A549 (cell line): ENCODE measurements around the gene ETV3L. TPM values are rescaled to one million over a fixed set of nuclear protein-coding genes. Genes with fewer than 3 reads are reported as not detected.

Source experiments
- ATAC-seq, 2 experiments: fragments of 200-7000 bp in 1 of 2; fragments of >200 bp in 1 of 2; cut with Nextera tagmentation in 1 of 2; cut with Tn5 transposase in 1 of 2; 3 replicates each; pipeline versions ENCODE4 v1.8.0 to v1.9.1; 2018 to 2020; ENCODE audit warnings: mild to moderate bottlenecking in 1 of 2, moderate library complexity in 1 of 2
- CTCF ChIA-PET: fragments of 300-600 bp; sonication (Branson Sonifier 250); formaldehyde crosslinking; extraction: SDS; loops from one replicate; lab custom pipeline; 2021; ENCODE audit warnings: antibody characterized with exemption, inconsistent platforms; lab: Yijun Ruan, JAX
- POLR2A ChIA-PET: fragments of 350-600 bp; formaldehyde crosslinking; extraction: SDS; loops from one replicate; lab custom pipeline; 2021; ENCODE audit warnings: antibody characterized with exemption, inconsistent platforms; lab: Yijun Ruan, JAX
- DNase-seq, 2 experiments: peaks; one replicate each; pipeline versions ENCODE4 v3.0.0 to v3.0.0-alpha.2; 2011 to 2016; ENCODE audit warnings: low read depth in 1 of 2, low spot score in 1 of 2
- FAIRE-seq: peaks from 2 replicates; lab custom pipeline; 2011; peaks lifted over from hg19 to GRCh38; lab: Jason Lieb, UNC
- H3K27ac ChIP-seq, 2 experiments: fragments of >200 bp; sonication (Bioruptor Twin); formaldehyde crosslinking; 3 replicates each; pipeline ENCODE4 v1.5.1; 2016 to 2017
- H3K4me1 ChIP-seq: fragments of >200 bp; sonication (Bioruptor Twin); formaldehyde crosslinking; 3 replicates; pipeline ENCODE4 v1.6.1; 2016
- H3K4me2 ChIP-seq: fragments of >200 bp; sonication (Bioruptor Twin); formaldehyde crosslinking; 3 replicates; pipeline ENCODE4 v1.6.1; 2016
- H3K4me3 ChIP-seq: fragments of >200 bp; sonication (Bioruptor Twin); formaldehyde crosslinking; 3 replicates; pipeline ENCODE4 v1.5.1; 2016
- H3K9me3 ChIP-seq: fragments of >200 bp; sonication (Bioruptor Twin); formaldehyde crosslinking; 3 replicates; pipeline ENCODE4 v1.6.1; 2016
- BCL3 ChIP-seq: fragments of >200 bp; sonication (Bioruptor Twin); formaldehyde crosslinking; IDR thresholded peaks from 3 replicates; pipeline ENCODE4 v1.6.1; 2016
- CBX2 ChIP-seq: fragments of 200-600 bp; sonication (generic); IDR thresholded peaks from 2 replicates; pipeline ENCODE4 v1.6.1; 2016; ENCODE audit warnings: low read depth, mild to moderate bottlenecking, borderline replicate concordance
- CBX8 ChIP-seq: fragments of 200-600 bp; sonication (generic); IDR thresholded peaks from 2 replicates; pipeline ENCODE4 v1.6.1; 2016
- CEBPB ChIP-seq, 2 experiments: fragments of >200 bp in 1 of 2; sonication (Bioruptor Twin) in 1 of 2; formaldehyde crosslinking in 1 of 2; IDR thresholded peaks; 2 replicates each; pipeline ENCODE4 v1.6.1; 2012 to 2016
- E2F6 ChIP-seq: IDR thresholded peaks from 2 replicates; pipeline ENCODE4 v1.6.1; 2012; ENCODE audit warnings: low read depth, borderline replicate concordance
- EHF ChIP-seq: fragments of 250-450 bp; sonication (Bioruptor Pico); IDR thresholded peaks from 2 replicates; pipeline ENCODE4 v1.5.0; 2020; ENCODE audit warnings: mild to moderate bottlenecking
- EHMT2 ChIP-seq: fragments of 200-600 bp; sonication (generic); IDR thresholded peaks from 2 replicates; pipeline ENCODE4 v1.6.1; 2016; ENCODE audit warnings: antibody characterized with exemption, low read depth, mild to moderate bottlenecking, moderate library complexity
- FOSL2 ChIP-seq, 2 experiments: fragments of 450-650 bp in 1 of 2; fragments of >200 bp in 1 of 2; sonication (Bioruptor Twin) in 1 of 2; formaldehyde crosslinking; IDR thresholded peaks; 2 replicates each; pipeline versions ENCODE4 v1.5.0 to v1.6.1; 2016 to 2020; ENCODE audit warnings: mild to moderate bottlenecking in 1 of 2, moderate library complexity in 1 of 2
- FOXS1 ChIP-seq: fragments of 250-450 bp; sonication (Bioruptor Pico); IDR thresholded peaks from 2 replicates; pipeline ENCODE4 v1.5.0; 2020; ENCODE audit warnings: mild to moderate bottlenecking, moderate library complexity
- HDAC2 ChIP-seq: fragments of 200-600 bp; sonication (generic); IDR thresholded peaks from 2 replicates; pipeline ENCODE4 v1.6.1; 2016
- JUNB ChIP-seq: fragments of >200 bp; sonication (Bioruptor Twin); formaldehyde crosslinking; IDR thresholded peaks from 2 replicates; pipeline ENCODE4 v1.6.1; 2016
- KDM5A ChIP-seq: fragments of 200-600 bp; sonication (generic); IDR thresholded peaks from 2 replicates; pipeline ENCODE4 v1.6.1; 2016; ENCODE audit warnings: antibody characterized with exemption, mild to moderate bottlenecking
- NPAS2 ChIP-seq: fragments of 250-450 bp; sonication (Bioruptor Pico); IDR thresholded peaks from 2 replicates; pipeline ENCODE4 v1.8.0; 2022; ENCODE audit warnings: mild to moderate bottlenecking, moderate library complexity, borderline replicate concordance
- NR3C1 ChIP-seq: fragments of >200 bp; sonication (Bioruptor Twin); formaldehyde crosslinking; IDR thresholded peaks from 3 replicates; pipeline ENCODE4 v1.6.1; 2017
- PBX3 ChIP-seq: IDR thresholded peaks from 2 replicates; pipeline ENCODE4 v1.6.1; 2012
- RAD21 ChIP-seq, 2 experiments: fragments of >200 bp in 1 of 2; sonication (Bioruptor Twin) in 1 of 2; formaldehyde crosslinking in 1 of 2; IDR thresholded peaks in 1 of 2; conservative IDR thresholded peaks in 1 of 2; 2 replicates in 1 of 2; 3 replicates in 1 of 2; pipeline ENCODE4 v1.6.1; 2012 to 2018; ENCODE audit warnings: inconsistent platforms in 1 of 2
- RARB ChIP-seq: fragments of 250-450 bp; sonication (Bioruptor Pico); IDR thresholded peaks from 2 replicates; pipeline ENCODE4 v1.8.0; 2021; ENCODE audit warnings: mild to moderate bottlenecking, moderate library complexity
- RFX5 ChIP-seq: fragments of 450-650 bp; IDR thresholded peaks from 2 replicates; pipeline ENCODE4 v1.7.1; 2014; ENCODE audit warnings: antibody characterized with exemption, mild to moderate bottlenecking, moderate library complexity
- SREBF2 ChIP-seq: fragments of 450-650 bp; IDR thresholded peaks from 2 replicates; pipeline ENCODE4 v1.6.1; 2014; ENCODE audit warnings: mild to moderate bottlenecking, moderate library complexity
- ZC3H11A ChIP-seq: fragments of 450-650 bp; IDR thresholded peaks from 2 replicates; pipeline ENCODE4 v1.6.1; 2014; ENCODE audit warnings: antibody characterized with exemption, mild to moderate bottlenecking
- ZNF302 ChIP-seq: fragments of 250-450 bp; sonication (Bioruptor Pico); IDR thresholded peaks from 2 replicates; pipeline ENCODE4 v1.9.0; 2021; ENCODE audit warnings: inconsistent platforms, mild to moderate bottlenecking, moderate library complexity
- ZSCAN20 ChIP-seq: fragments of 250-450 bp; sonication (Bioruptor Pico); IDR thresholded peaks from 2 replicates; pipeline ENCODE4 v1.8.0; 2022; ENCODE audit warnings: mild to moderate bottlenecking, moderate library complexity
- WGBS: methylation state at CpG from one replicate; pipeline ENCODE4 v1.1.6; 2017; ENCODE audit errors: missing lambda C conversion rate; 5-methylcytosine and 5-hydroxymethylcytosine counted together
- polyA plus RNA-seq, 4 experiments: library from polyadenylated mRNA; depleted of rRNA in 3 of 4; stranded (reverse); fragments of >200 nt; fragmentation: RNase III in 1 of 4; extraction: RNeasy Plus Mini Kit Qiagen cat#74134 plus additional on column Dnase treatment in 1 of 4; gene quantifications; 2 replicates in 3 of 4; 3 replicates in 1 of 4; pipeline ENCODE4 v1.2.3, GENCODE V29; 2011 to 2017
- TF ChIP-seq, protein P1 (sequence below): IDR thresholded peaks from 2 replicates; pipeline ENCODE4 v1.6.1; 2012

ETV3L gene
- polyA plus RNA-seq, 2 of the 4 experiments (the other 2 are of a cell fraction): not detected

DNA sequence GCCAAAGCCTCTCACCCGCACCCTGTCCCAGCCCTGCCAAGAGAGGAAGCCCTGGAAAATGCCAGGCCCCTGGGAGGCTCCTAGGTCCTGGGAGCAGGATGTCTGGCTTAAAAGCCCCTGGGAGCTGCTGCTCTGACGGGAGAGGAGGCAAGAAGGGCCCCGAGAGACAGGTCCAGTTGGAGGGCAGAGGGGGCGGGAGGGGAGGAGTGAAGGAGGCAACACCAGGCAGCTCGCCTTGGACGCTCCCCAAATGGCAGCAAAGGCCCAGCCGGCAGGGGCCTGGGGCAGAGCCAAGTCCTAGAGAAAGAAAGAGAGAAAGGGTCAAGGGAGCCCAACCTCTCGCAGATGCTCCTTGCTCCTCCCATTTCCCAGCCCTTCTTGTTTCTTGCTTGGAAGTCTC is 6.8 kb downstream of the ETV3L start (continued):
- TF ChIP-seq PBX3 (no peak), EHMT2 (no peak), NPAS2 (CRISPR knock-in tag) (no peak), ZNF302 (CRISPR knock-in tag) (no peak), BCL3 (no peak)

DNA sequence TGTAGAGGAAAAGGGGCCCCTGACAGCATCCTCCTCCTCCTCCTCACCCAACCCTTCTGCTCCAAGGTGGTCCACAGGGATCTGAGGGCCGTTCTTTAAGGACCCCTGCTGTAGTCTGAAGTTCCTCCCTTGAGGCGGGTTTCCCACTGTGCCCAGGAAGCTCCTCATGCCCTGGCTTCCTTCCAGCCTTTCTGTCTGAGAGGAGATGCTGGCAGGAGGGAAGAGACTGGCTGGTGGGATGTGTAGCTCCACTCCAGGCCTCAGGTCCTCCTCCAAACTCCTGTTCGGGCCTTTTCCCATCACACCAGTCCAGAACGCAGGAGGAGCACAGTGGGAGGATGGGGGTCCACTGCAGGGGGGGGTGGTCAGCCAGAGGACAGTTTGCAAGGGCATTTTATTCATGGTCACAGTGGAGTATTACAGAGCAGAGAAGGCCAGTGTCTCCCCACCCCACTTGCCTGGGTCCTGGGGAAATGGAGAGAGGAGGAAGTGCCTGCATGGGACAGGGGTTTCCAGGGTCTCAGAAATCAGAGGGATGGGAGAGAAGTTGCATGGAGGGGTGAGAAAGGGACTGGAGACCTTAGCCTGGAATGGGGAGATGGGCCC is 7.8 kb downstream of the ETV3L start:
- no peaks in the 10 kb centered on the region for H3K9me3 ChIP-seq
- H3K4me2 ChIP-seq: no peak overlapping the region
- POLR2A ChIA-PET: no interaction called here
- DNase-seq: no peak
- TF ChIP-seq FOSL2 (IDR thresholded peaks at IDR 0.05): no peak
- TF ChIP-seq FOSL2 (CRISPR knock-in tag; IDR thresholded peaks at IDR 0.05): no peak
- no peak for TF ChIP-seq ZSCAN20 (CRISPR knock-in tag)
- TF ChIP-seq, all 56 proteins: peak for 0
- no peak overlapping the region for H3K4me3 ChIP-seq
- CTCF ChIA-PET: interaction anchor here (1.3 to 6.9 kb wide), 11 partner anchors 11 to 122 kb away, joined by 3 to 437 read pairs (median 25); partner anchors contain the start of gene ETV3L
- no peaks in the 10 kb centered on the region for H3K4me1 ChIP-seq
- FAIRE-seq (no peak), ATAC-seq (no peak)
- H3K27ac ChIP-seq: no peak overlapping the region
- WGBS: 48% methylated on average over 4 of the region's 4 CpGs

DNA sequence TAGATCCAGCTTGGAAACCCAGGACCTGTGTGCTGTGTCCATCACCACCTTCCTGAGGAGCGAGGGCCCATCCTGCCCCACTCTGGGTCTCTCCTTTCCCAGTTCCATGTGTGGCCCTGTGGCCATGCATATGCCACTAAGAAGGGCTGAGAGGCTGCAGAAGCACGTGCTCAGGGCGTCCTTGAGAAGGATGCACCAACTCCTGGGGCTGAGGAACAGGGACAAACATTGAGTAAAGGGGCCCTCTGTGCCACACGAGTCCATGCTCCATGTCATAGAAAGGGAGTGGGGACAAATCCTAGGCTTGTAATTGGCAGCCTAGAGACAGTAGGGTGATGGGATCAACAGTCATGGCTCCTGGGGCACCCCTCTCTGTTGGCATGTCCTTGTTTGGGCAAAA is 8.4 kb downstream of the ETV3L start:
- no peak for FAIRE-seq
- Histone ChIP-seq H3K4me3 (no peak overlapping the region), H3K4me2 (no peak overlapping the region)
- 64% methylated on average over 4 of the region's 4 CpGs for WGBS
- POLR2A ChIA-PET: no interaction called here
- TF ChIP-seq SREBF2 (no peak), RAD21 (conservative IDR thresholded peaks at IDR 0.05 in 1 of 2, IDR thresholded peaks at IDR 0.05 in 1 of 2) (no peak), FOXS1 (no peak), ZNF302 (CRISPR knock-in tag) (no peak), CBX8 (no peak), KDM5A (no peak), RARB (CRISPR knock-in tag) (no peak), CBX2 (no peak), RFX5 (no peak), CEBPB (IDR thresholded peaks at IDR 0.05) (no peak), NPAS2 (CRISPR knock-in tag) (no peak), HDAC2 (no peak), NR3C1 (no peak), JUNB (no peak), ZC3H11A (no peak), EHF (CRISPR knock-in tag) (no peak), E2F6 (no peak)
- TF ChIP-seq, protein P1, sequence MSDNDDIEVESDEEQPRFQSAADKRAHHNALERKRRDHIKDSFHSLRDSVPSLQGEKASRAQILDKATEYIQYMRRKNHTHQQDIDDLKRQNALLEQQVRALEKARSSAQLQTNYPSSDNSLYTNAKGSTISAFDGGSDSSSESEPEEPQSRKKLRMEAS: no peak
- TF ChIP-seq, all 56 proteins: peak for 0
- H3K9me3 ChIP-seq: no peaks in the 10 kb centered on the region
- no peak for DNase-seq
- ATAC-seq: 0 out of 6 replicates have a peak, but pooled peaks of 1 of the 2 experiments have one; percentile 6
- no peaks in the 10 kb centered on the region for H3K4me1 ChIP-seq
- H3K27ac ChIP-seq: no peak overlapping the region
- CTCF ChIA-PET: interaction anchor here (0.7 to 6.9 kb wide), 23 partner anchors 10 to 392 kb away, joined by 3 to 437 read pairs (median 9); partner anchors contain the start of gene ETV3L
